HG03575 (cell line): Measurements from ENCODE around the gene AZIN2.
"Not testable (repeated sequence)": the region's sequence is repeated elsewhere in the genome, so short reads cannot be mapped to it uniquely, and the experiment has no call there.

Experiments used
- ATAC-seq: cut with Tn5 transposase; IDR thresholded peaks from one replicate; pipeline ENCODE4 v1.9.1; 2021; ENCODE audit not compliant: unreplicated experiment, insufficient number of reproducible peaks, low FRiP score; ENCODE audit errors: extremely low read depth

Gene AZIN2

DNA sequence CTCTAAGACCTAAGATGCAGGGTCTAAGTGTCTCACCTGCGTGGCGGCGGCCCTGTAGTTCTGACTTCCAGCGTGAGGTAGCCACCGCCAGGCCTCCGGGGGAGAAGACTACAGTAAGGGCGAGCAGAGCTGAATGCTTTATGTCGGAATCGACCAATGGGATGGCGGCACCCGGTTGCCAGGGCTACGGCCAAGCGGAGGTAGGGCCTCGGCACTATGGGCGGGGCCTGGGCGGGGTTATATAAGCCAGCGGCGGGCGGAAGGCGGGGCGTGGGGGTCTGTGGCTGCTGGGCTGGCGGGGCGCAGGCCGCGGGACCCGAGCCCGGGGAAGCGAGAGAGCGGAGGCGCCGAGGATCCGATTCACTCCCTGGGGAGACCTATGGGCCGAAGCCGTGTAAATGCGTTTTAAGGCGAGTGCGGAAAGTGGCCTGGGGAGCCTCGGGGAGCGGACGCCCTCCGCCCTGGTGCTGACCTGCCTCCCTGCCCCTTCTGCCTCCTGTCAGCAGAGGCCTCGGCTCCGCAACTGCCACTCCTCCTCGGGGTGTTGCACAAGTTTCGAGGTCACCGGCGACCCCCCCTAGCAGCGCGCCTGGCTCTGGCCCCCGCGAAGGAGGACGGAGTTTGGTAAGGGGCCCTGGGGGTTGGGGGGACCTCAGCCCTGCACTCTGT, at the start of gene AZIN2:
Gene AZIN2, plus strand, starts transcription at position 269 of the 669 bp plus-strand sequence. CDS start 1,097 bp downstream, outside the sequence.
- ATAC-seq, result peak; percentile 61

DNA sequence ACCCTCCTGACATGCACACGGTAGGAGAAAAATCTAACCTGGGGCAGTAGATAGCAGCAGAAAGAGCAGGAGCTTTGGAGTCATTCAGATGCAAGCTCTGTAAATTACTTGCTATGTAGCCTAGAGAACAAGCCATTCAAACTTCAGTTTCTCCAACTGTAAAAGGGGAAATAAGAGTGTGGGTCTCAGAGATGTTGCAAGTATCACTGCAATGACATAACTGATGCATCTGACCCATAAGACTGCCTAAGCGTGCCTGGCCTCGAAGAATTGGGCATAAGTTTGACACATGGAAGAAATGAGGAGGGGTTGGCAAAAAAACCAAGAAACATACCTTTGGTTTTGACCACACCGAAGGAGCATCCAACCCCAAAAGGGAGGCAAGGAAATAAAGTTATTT, 49.4 kb upstream of the AZIN2 start:
- no peak for ATAC-seq

DNA sequence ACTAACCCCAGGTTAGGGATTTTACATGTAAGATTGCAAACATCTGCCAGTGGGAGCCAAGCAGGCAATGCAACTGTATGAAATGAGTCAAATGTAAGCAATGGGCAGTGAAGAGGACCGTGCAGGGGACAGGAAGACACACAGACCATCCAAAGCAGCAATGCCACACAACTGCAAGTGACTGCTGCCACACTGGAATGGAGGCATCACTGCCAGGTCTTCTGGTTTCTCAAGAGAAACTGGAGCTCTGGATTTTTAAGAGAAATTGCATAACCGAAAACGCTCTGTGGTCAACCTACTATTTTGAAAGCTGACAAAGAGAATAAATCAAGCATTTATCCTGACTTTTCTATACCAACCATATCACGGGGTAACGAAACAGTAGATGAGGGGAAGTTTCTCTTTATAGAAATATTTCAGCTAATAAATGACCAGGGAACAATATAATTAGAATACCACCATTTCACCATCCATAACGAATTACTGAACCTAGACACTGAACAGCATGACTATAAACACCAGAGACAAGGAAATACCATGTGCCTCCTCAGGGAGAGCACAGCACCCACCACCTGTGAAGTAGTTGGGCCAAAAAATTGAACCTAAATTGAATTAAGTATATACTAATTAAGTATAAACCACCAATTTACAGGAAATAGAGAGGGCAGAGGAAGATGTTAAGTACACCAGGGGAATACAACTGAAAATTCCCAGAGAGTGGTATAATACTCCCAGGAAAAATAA, 48.7 kb upstream of the AZIN2 start:
- ATAC-seq, result no peak

DNA sequence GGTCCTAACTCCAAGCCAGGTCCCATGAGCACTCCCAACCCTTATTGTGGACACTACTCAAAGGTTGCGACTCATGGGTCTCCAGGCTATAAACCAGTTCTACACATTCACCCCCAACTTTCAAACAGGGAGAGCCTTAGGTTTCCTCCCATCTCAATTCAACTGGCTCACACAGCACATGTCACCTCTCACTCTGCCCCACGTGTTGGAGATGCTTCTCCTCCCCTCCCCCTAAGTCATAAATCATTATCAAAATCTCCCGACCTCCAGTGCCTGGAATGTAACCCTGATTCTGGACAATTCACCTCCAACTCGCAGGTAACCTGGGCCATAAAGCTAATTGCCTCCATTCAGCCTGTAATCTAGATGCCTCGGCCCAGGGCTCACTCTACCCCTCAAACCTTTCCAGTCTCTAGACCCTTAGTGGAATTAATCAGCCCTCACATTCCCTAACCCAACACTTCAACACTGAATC, 44.9 kb upstream of the AZIN2 start:
- ATAC-seq, result no peak

DNA sequence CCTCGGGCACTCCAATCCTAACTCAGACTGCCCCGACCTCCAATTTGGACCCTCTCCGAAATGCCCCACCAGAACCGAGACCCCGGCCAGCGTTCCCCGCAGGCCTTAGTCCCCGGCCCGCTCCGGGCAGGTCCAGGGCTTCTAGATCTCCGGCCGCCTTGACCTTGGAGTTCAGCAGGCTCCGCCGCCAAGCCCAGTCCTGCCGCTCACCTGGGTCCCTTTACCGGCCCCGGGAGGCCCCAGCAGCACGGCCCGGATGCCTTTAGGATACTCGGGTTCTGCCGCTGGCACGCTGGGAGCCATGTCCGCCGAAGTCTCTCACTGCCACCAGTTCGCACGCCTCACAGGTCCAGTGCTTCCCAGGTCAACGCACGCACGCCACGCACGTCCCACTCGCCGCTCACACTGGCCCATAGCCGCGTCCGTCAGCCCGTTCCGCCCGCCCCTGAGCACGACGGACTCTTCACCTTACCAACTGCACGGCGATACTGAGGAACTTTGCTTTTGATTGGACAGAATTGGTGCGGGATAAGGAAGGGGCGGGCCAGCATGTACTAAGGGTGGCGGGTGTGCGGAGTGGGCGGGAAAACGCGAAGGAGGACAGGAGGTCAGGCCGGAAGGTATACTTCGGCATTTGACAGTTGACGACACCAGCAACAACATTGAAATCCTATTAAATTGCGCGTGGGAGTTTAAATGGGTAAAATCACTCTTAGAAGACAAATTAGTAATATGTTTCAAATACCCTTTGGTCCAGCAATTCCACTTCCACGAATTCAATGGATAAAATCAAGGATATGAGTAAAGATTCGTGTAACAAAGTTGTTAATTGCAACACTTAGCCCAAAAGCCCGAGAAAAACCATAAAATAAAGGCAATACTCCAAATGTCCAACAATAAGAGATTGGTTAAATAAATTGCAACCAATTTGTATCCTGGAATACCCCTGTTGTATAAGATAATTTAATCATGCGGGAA, 44.1 kb upstream of the AZIN2 start, which contains the start of gene AK2:
Gene AK2, minus strand, starts transcription at position 358 of the 978 bp plus-strand sequence. Its CDS starts 55 bp downstream, at position 303.
- peak; percentile 85 for ATAC-seq

DNA sequence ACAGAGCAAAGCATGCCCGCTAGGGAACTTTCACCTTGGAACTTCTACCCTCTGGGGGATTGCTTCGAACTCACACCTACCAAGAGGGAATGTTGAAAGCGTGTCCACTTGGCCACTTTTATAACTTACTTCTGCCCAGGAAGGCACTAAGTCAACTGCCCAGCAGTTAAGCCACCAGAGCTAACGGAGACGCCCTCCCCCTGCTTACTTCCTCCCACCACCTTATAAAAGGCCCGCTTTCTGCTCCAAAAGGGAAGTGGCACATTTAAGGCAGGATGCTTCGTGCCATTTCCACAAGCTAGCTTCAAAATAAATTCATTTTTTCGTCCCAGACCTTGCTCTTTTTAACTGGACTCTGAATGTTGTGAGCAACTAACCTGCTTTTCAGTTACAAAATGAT, 41.1 kb upstream of the AZIN2 start:
- no peak for ATAC-seq

DNA sequence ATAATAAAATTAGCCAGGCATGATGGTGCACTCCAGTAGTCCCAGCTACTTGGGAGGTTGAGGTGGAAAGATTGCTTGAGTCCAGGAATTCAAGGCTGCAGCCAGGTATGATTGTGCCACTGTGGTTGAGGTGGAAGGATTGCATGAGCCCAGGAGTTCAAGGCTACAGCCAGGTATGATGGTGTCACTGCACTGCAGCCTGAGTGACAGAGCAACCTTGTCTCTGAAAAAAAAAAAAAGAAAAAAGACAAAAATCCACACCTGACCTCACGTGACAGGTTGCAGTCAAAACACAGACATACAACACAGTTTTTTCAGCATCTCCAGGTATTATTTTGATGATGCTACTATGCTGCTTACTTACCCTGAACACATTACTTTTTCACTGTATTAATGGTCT, 39.9 kb upstream of the AZIN2 start:
- ATAC-seq, result no peak

DNA sequence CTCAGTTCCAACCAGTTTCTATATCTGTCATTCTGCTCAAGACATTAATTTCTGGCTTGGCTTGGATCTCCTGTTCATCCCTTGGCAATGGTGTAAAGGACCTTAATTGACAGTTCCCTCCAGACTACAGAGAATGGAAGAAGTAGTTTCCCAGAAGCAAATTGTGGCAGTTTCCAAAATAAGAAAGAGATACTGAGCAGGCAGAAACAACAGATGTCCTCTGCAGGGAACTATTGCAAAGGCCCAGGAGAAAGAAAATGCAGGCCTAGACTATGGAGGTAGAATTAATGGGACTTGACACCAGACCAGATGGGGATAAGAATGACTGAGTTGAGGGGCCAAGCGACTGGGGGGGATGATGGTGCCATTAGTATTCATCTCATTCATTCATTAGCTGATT, 38.1 kb upstream of the AZIN2 start:
- ATAC-seq, result no peak

DNA sequence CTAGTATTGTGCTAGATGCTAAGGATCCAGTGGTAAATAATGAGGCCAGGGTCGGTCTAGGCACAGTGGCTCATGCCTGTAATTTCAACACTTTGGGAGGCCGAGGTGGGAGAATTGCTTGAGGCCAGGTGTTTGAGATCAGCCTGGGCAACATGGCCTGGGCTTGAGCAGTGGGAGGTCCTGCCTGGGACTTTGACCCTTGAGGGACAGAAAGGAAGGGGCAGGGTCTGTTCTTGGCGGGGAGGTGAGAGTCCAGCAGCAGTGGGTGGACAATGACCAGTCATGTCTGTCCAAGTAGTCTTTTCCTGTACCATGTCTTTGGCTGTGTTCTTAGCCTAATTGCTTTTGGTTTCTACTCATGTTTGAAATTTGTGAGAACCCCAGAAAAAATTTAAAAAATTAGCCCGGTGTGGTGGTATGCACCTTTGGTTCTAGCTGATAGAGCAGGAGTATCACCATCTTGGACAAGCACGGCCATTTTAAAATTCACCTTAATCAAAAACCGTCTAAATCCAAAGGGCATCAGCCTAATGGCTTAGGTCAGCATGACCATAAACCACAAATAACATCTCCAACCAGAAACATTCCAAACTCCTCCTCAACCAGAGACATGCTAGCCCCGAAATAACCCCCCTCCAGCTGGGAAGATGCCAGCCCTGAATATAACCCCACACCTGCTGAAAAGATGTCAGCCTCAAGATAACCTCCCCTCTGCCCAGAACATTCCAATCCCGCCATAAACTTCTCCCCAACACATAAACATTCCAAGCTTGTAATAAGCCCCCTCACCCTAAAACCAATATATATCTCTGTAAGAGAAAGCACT, 37.5 kb upstream of the AZIN2 start:
- ATAC-seq, result no peak

DNA sequence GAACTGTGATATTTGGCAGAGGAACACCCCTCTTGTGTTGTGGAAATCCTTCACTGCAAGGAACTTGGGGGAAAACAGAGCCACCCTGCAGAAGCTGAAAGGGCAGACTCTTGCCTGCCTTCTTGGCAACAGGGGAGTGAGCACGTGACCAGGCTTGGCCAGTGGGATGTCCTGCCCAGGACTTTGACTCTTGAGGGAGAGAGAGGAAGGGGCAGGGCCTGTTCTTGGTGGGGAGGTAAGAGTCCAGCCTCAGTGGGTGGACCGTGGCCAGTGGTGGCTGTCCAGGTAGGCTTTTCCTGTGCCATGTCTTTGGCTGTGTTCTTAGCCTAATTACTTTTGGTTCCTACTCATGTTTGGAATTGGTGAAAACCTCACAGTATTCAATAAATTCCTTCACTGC, 35.7 kb upstream of the AZIN2 start:
- ATAC-seq, result no peak

DNA sequence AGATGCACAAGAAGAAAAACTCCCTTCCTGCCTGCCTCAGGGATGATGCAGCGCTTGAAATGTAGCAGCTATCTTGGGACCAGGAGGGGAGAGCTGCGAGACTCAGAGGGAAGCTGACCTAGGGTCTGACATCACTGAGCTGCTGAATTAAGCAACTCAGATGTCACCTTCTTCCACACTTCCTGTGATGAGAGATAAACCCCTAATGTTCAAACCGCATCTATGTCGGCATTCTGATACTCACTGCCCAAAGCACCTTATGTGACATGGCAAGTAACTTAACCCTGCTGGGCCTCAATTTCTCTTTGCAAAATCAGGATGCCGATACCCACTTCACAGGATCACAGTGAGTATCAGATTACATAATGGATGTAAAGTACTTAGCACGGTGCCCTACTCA, 35.1 kb upstream of the AZIN2 start:
- no peak for ATAC-seq

DNA sequence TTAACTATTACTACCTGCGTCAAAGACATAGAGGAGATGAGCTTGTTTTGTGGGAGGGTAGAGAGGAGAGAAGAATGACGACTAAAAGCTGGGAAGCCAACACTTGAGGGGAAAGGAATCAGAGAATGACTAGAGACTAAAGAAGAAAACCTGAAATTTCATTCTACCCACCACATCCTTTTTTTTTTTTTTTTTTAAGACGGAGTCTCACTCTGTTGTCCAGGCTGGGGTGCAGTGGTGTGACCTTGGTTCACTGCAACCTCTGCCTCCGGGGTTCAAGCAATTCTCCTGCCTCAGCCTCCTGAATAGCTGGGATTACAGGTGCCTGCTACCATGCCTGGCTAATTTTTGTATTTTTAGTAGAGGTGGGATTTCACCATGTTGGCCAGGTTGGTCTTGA, 34.7 kb upstream of the AZIN2 start:
- ATAC-seq, result not testable (repeated sequence)

DNA sequence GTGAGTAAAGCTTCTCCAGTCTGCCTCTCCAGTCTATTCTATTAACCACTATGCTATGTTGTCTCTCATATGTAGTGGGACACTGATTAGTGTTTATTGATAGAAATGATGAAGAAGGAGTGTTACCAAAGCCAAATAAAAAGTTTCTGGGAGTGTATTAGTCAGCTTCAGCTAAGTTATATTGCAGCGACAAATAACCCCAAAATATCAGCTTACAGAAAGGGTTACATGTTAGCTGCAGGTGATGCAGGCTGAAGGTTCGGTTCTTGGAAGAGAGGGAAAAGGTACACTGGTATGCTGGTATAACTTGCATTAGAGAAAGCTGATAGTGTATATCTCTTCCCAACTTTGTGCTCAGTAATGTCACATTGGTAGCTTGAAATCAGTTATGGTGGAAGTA, 33.7 kb upstream of the AZIN2 start:
- ATAC-seq, result no peak

DNA sequence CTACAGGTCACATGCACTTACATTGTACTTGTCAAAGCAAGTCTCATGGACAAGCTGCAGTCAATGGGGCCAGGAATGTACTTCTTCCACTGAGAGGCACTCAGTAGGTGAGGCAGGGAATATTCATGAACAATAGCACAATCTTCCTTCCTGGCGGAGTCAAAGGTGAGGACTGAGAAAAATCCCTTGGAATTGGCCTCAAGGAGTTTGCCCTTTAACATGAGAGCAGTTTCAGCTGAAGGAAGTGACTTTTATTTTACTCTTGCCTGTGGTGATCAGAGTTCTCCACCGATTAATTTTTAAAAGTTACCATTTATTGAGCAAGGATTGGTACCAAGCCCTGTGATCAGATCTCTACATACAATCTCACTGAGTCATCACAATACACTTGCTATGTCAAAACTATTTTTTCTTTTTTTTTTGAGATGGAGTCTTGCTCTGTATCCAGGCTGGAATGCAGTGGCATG, 33.1 kb upstream of the AZIN2 start:
- ATAC-seq, result no peak

DNA sequence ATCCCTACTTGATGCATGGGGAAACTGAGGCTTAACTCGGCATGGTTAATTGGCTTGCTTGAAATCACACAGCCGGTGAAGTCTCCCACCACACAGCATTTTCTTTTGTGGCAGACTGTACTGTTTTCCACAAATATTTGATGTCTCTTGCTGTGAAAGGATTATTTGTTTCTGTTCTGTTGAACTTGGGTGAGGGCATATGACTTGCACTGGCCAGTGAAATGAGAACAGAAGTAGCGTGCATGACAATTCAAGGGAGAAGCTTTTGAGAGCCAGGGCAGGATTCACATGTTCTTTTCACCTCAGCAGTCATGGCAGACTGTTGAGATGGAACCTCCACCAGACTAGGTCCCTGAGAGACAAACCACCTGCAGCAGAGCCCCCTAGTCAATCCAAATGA, 32.5 kb upstream of the AZIN2 start:
- ATAC-seq, result no peak

DNA sequence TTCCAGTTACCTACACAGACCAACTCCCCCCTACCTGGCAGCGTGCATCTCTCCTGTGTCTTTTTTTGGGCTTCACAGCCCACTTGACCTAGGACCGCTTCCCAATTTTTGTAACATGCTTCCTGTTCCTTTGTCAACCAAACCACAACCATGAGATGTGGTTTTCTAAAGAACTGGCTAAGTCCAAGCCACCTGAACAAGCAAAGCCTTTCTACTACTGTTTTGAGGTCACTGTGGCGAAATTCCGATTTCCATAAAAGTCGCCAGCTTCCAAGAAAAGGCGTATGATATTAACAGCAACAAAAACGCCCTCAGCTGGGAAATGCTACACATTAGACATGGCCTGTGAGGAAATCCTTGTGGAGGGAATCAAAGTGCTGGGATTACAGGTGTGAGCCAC, 31.6 kb upstream of the AZIN2 start:
- ATAC-seq, result no peak

DNA sequence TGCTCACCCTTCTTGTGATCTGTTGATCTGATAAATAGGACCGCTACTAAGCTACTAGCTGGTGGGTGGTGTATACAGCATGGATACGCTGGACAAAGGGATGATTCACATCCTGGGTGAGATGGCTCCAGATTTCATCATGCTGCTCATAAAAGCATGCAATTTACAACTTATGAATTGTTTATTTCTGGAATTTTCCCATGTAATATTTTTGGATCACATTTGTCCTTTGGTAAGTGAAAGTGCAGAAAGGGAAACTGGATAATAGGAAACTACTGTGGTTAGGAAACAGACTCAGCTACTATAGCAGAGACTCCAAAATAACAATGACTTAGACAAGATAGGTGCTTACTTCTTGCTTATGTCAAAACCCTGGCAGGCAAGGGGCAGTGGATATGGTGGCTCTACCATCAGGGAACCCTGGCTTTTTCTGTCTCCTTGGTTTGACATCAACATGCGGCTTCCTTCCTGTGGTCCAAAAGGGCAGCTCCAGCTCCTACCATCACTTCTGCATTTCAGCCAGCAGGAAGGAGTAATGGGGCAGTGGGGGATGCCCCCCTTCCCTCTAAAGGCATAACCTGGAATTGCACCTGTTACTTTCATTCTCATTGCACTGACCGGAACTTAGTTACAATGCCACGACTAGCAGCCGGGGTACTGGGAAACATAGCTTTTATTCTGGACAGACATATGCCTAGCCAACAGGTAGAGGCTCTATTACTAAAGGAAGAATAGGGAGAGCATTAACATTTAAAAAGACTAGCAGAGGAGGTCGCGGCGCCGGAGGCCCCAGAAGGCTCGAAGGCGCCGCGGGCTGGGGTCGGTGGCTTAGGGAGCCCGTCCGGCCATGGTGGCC, 30.5 kb upstream of the AZIN2 start:
- ATAC-seq, result no peak
